ENCODE measurements around the gene FXR2.

FXR2 gene

GRCh38 chr17:7589204-7589868, 25.4 kb downstream of the FXR2 start:
- in situ Hi-C loops (cut with MboI; ENCODE audit: low sequenced_read_pairs) = no loop called here

- in situ Hi-C loops (cut with MboI; ENCODE audit: low sequenced_read_pairs) = no loop called here
These were observed 26.0 kb downstream of the FXR2 start for GRCh38 chr17:7588553-7589203.

GRCh38 chr17:7587420-7588151, 27.1 kb downstream of the FXR2 start:
- in situ Hi-C loops (cut with MboI; ENCODE audit: low sequenced_read_pairs) = no loop called here

- in situ Hi-C loops (cut with MboI; ENCODE audit: low sequenced_read_pairs) = no loop called here
These were observed 27.9 kb downstream of the FXR2 start for GRCh38 chr17:7586673-7587419.

- in situ Hi-C loops (cut with MboI; ENCODE audit: low sequenced_read_pairs) = no loop called here
These were observed 31.2 kb downstream of the FXR2 start, which contains the start of gene MPDU1 for GRCh38 chr17:7583253-7584109. TSS of gene MPDU1 (plus strand) at chr17:7583852. CDS start at chr17:7583863, 11 bp downstream.

- in situ Hi-C loops (cut with MboI; ENCODE audit: low sequenced_read_pairs) = no loop called here
These were observed 32.1 kb downstream of the FXR2 start for GRCh38 chr17:7582396-7583252.

- in situ Hi-C loops (cut with MboI; ENCODE audit: low sequenced_read_pairs) = no loop called here
These were observed 33.8 kb downstream of the FXR2 start for GRCh38 chr17:7580604-7581575.

- in situ Hi-C loops (cut with MboI; ENCODE audit: low sequenced_read_pairs) = no loop called here
These were observed 34.7 kb downstream of the FXR2 start for GRCh38 chr17:7579834-7580603.

GRCh38 chr17:7579001-7579833, 35.5 kb downstream of the FXR2 start, which contains the start of gene CD68:
TSS of gene CD68 (plus strand) at chr17:7579638. CDS start at chr17:7579678, 40 bp downstream.
- in situ Hi-C loops (cut with MboI; ENCODE audit: low sequenced_read_pairs) = no loop called here

- in situ Hi-C loops (cut with MboI; ENCODE audit: low sequenced_read_pairs) = no loop called here
These were observed 37.1 kb downstream of the FXR2 start for GRCh38 chr17:7577327-7578199.

GRCh38 chr17:7576432-7576937, 38.2 kb downstream of the FXR2 start:
- in situ Hi-C loops (cut with MboI; ENCODE audit: low sequenced_read_pairs) = no loop called here

GRCh38 chr17:7575959-7576358, 38.7 kb downstream of the FXR2 start:
- in situ Hi-C loops (cut with MboI; ENCODE audit: low sequenced_read_pairs) = no loop called here

- in situ Hi-C loops (cut with MboI; ENCODE audit: low sequenced_read_pairs) = no loop called here
These were observed 39.2 kb downstream of the FXR2 start for GRCh38 chr17:7575481-7575883.

GRCh38 chr17:7574176-7574953, 40.3 kb downstream of the FXR2 start:
- in situ Hi-C loops (cut with MboI; ENCODE audit: low sequenced_read_pairs) = no loop called here
